GM23338 (cell line): ENCODE measurements around the gene MBD3L2. TPM values are rescaled to one million over a fixed set of nuclear protein-coding genes. Genes with fewer than 3 reads are reported as not detected.

Experiments used
- ATAC-seq: fragments of 200-7000 bp; cut with Tn5 transposase; 3 replicates; pipeline ENCODE4 v1.9.1; 2020
- DNase-seq: peaks from one replicate; pipeline ENCODE4 v3.0.0-alpha.2; 2015; ENCODE audit warnings: low spot score
- H2AFZ ChIP-seq: fragments of 200-600 bp; sonication (generic); 2 replicates; pipeline ENCODE4 v1.8.0; 2016; ENCODE audit warnings: antibody characterized with exemption, mild to moderate bottlenecking, moderate library complexity
- H3F3A ChIP-seq: fragments of 200-600 bp; sonication (generic); replicated peaks from 2 replicates; pipeline ENCODE4 v1.8.0; 2017; ENCODE audit warnings: antibody characterized with exemption, mixed run types, low read depth
- H3K27ac ChIP-seq: fragments of 200-600 bp; sonication (generic); 2 replicates; pipeline ENCODE4 v1.6.1; 2016; ENCODE audit warnings: low read depth
- H3K27me3 ChIP-seq: fragments of 200-600 bp; sonication (generic); 2 replicates; pipeline ENCODE4 v1.8.0; 2016; ENCODE audit warnings: mild to moderate bottlenecking, mixed run types, moderate library complexity; ENCODE audit not compliant: insufficient read depth
- H3K36me3 ChIP-seq: fragments of 200-600 bp; sonication (generic); 2 replicates; pipeline ENCODE4 v1.8.0; 2016; ENCODE audit warnings: mild to moderate bottlenecking; ENCODE audit not compliant: insufficient read depth
- H3K4me1 ChIP-seq: fragments of 200-600 bp; sonication (generic); 2 replicates; pipeline ENCODE4 v1.8.0; 2016; ENCODE audit warnings: mild to moderate bottlenecking, moderate library complexity; ENCODE audit not compliant: insufficient read depth
- H3K4me2 ChIP-seq: fragments of 200-600 bp; sonication (generic); 2 replicates; pipeline ENCODE4 v1.7.1; 2017; ENCODE audit warnings: mixed run types
- H3K4me3 ChIP-seq: fragments of 200-600 bp; sonication (generic); 2 replicates; pipeline ENCODE4 v1.6.1; 2016; ENCODE audit warnings: mixed run types
- H3K79me2 ChIP-seq: fragments of 200-600 bp; sonication (generic); replicated peaks from 2 replicates; pipeline ENCODE4 v1.8.0; 2017; ENCODE audit warnings: mild to moderate bottlenecking; ENCODE audit not compliant: insufficient read depth
- H3K9me2 ChIP-seq: fragments of 200-600 bp; sonication (generic); 2 replicates; pipeline ENCODE4 v1.8.0; 2017; ENCODE audit not compliant: insufficient read depth
- H4K20me1 ChIP-seq: fragments of 200-600 bp; sonication (generic); replicated peaks from 2 replicates; pipeline ENCODE4 v1.8.0; 2017; ENCODE audit warnings: mild to moderate bottlenecking; ENCODE audit not compliant: insufficient read depth
- H3K27ac Mint-ChIP-seq: 2 replicates; pipeline ENCODE4 v1.8.0; 2020; ENCODE audit warnings: inconsistent platforms, mild to moderate bottlenecking, moderate library complexity, mixed read lengths
- H3K27me3 Mint-ChIP-seq: 3 replicates; pipeline ENCODE4 v1.8.0; 2022; ENCODE audit warnings: low read depth, mild to moderate bottlenecking, moderate library complexity, mixed read lengths, inconsistent platforms; ENCODE audit not compliant: insufficient read depth, poor library complexity
- H3K36me3 Mint-ChIP-seq: 3 replicates; pipeline ENCODE4 v1.8.0; 2021; ENCODE audit warnings: low read depth, mild to moderate bottlenecking, inconsistent platforms, moderate library complexity, mixed read lengths
- H3K4me1 Mint-ChIP-seq: 3 replicates; pipeline ENCODE4 v1.8.0; 2020; ENCODE audit warnings: mild to moderate bottlenecking, inconsistent platforms, mixed read lengths
- H3K4me3 Mint-ChIP-seq: 3 replicates; pipeline ENCODE4 v1.8.0; 2021; ENCODE audit warnings: moderate library complexity, mild to moderate bottlenecking, inconsistent platforms, mixed read lengths
- H3K9me3 Mint-ChIP-seq: 3 replicates; pipeline ENCODE4 v1.8.0; 2020; ENCODE audit warnings: moderate library complexity, mild to moderate bottlenecking, inconsistent platforms, mixed read lengths
- CREB1 ChIP-seq: fragments of 250-450 bp; sonication (Bioruptor Pico); IDR thresholded peaks from 2 replicates; pipeline ENCODE4 v1.5.0; 2020; ENCODE audit warnings: low read depth, mild to moderate bottlenecking, moderate library complexity
- CTCF ChIP-seq, 2 experiments: fragments of 200-600 bp in 1 of 2; sonication (generic) in 1 of 2; conservative IDR thresholded peaks; 2 replicates each; pipeline versions ENCODE4 v1.5.1 to v1.6.1; 2016 to 2017; ENCODE audit warnings: antibody characterized with exemption in 2 of 2, low read depth in 2 of 2, mild to moderate bottlenecking in 2 of 2, moderate library complexity in 1 of 2
- ETS1 ChIP-seq: IDR thresholded peaks from 2 replicates; pipeline ENCODE4 v1.6.1; 2016; ENCODE audit warnings: antibody characterized with exemption
- EZH2 ChIP-seq: fragments of 200-600 bp; sonication (generic); IDR thresholded peaks from one replicate; pipeline ENCODE4 v1.8.0; 2017; ENCODE audit warnings: antibody characterized with exemption, mild to moderate bottlenecking, low read depth; ENCODE audit not compliant: unreplicated experiment
- EZH2phosphoT487 ChIP-seq: fragments of 200-600 bp; sonication (generic); IDR thresholded peaks from one replicate; pipeline ENCODE4 v1.8.1; 2018; ENCODE audit warnings: antibody characterized with exemption; ENCODE audit not compliant: unreplicated experiment
- JUNB ChIP-seq: IDR thresholded peaks from one replicate; pipeline ENCODE4 v1.6.1; 2016; ENCODE audit warnings: antibody characterized with exemption; ENCODE audit not compliant: unreplicated experiment
- NANOG ChIP-seq: IDR thresholded peaks from 2 replicates; pipeline ENCODE4 v1.6.1; 2016; ENCODE audit warnings: antibody characterized with exemption, borderline replicate concordance
- POLR2AphosphoS5 ChIP-seq: IDR thresholded peaks from 2 replicates; pipeline ENCODE4 v1.6.1; 2016; ENCODE audit warnings: antibody characterized with exemption, low read depth
- STAT1 ChIP-seq: IDR thresholded peaks from one replicate; pipeline ENCODE4 v1.6.1; 2016; ENCODE audit warnings: antibody characterized with exemption; ENCODE audit not compliant: unreplicated experiment
- ZNF114 ChIP-seq: fragments of 250-450 bp; sonication (Bioruptor Pico); IDR thresholded peaks from 2 replicates; pipeline ENCODE4 v1.5.0; 2020; ENCODE audit warnings: mild to moderate bottlenecking, moderate library complexity
- ZNF331 ChIP-seq: fragments of 250-450 bp; sonication (Bioruptor Pico); IDR thresholded peaks from 2 replicates; pipeline ENCODE4 v1.5.0; 2020; ENCODE audit warnings: low read depth, mild to moderate bottlenecking, moderate library complexity
- ZNF462 ChIP-seq: fragments of 250-450 bp; sonication (Bioruptor Pico); IDR thresholded peaks from 2 replicates; pipeline ENCODE4 v1.5.0; 2020; ENCODE audit warnings: mild to moderate bottlenecking, moderate library complexity
- polyA plus RNA-seq: library from polyadenylated mRNA; unstranded; fragments of >200 nt; fragmentation: Nextera tagmentation; extraction: Ambion mirVana; gene quantifications from 2 replicates; pipeline ENCODE4 v1.2.1, GENCODE V29; 2016
- total RNA-seq: library from RNA; depleted of rRNA; stranded (reverse); fragments of >200 nt; shearing (Covaris generic); gene quantifications from 2 replicates; pipeline ENCODE4 v1.2.3, GENCODE V29; 2014

Gene MBD3L2
- total and polyA plus RNA-seq, 2 experiments from 2014 or later, result not detected

- no peaks in the 10 kb centered on the region for H3F3A ChIP-seq
- Mint-ChIP-seq H3K4me1 (no peaks in the 10 kb centered on the region), H3K27me3 (peaks cover 9% of the 10 kb centered on the region), H3K36me3 (peaks cover 95% of the 10 kb centered on the region), H3K4me3 (no peak overlapping the region), H3K27ac (no peak overlapping the region), H3K9me3 (peaks cover 63% of the 10 kb centered on the region)
- ATAC-seq (no peak), DNase-seq (no peak)
- H2AFZ ChIP-seq, result no peak overlapping the region
- H3K79me2 ChIP-seq, result no peaks in the 10 kb centered on the region
- H3K27ac ChIP-seq, result no peak overlapping the region
- no peaks in the 10 kb centered on the region for H4K20me1 ChIP-seq
- no peak for TF ChIP-seq POLR2AphosphoS5
- TF ChIP-seq ZNF331 (CRISPR knock-in tag), result no peak
- no peak for TF ChIP-seq NANOG
- TF ChIP-seq EZH2, result no peak
- no peaks in the 10 kb centered on the region for H3K27me3 ChIP-seq
- no peak overlapping the region for H3K4me3 ChIP-seq
- no peaks in the 10 kb centered on the region for H3K4me1 ChIP-seq
- H3K36me3 ChIP-seq, result peaks cover 53% of the 10 kb centered on the region
- H3K9me2 ChIP-seq, result no peaks in the 10 kb centered on the region
- H3K4me2 ChIP-seq, result no peak overlapping the region
Measured at GRCh38 chr19:7076151-7076550, 27.0 kb downstream of the MBD3L2 start.

- H3K4me3 ChIP-seq, result no peak overlapping the region
- H3K9me2 ChIP-seq, result no peaks in the 10 kb centered on the region
- H3K79me2 ChIP-seq, result no peaks in the 10 kb centered on the region
- Mint-ChIP-seq H3K4me3 (no peak overlapping the region), H3K4me1 (no peaks in the 10 kb centered on the region), H3K27ac (no peak overlapping the region), H3K9me3 (peaks cover 79% of the 10 kb centered on the region), H3K27me3 (peaks cover 12% of the 10 kb centered on the region), H3K36me3 (peaks cover 98% of the 10 kb centered on the region)
- H3K27me3 ChIP-seq, result no peaks in the 10 kb centered on the region
- no peak overlapping the region for H3K27ac ChIP-seq
- no peak overlapping the region for H2AFZ ChIP-seq
- H3K4me1 ChIP-seq, result no peaks in the 10 kb centered on the region
- peaks cover 4% of the 10 kb centered on the region for H3F3A ChIP-seq
- H3K36me3 ChIP-seq, result peaks cover 69% of the 10 kb centered on the region
- ATAC-seq (no peak), DNase-seq (peak; percentile 5)
- no peaks in the 10 kb centered on the region for H4K20me1 ChIP-seq
- no peak overlapping the region for H3K4me2 ChIP-seq
- TF ChIP-seq CTCF (conservative IDR thresholded peaks at IDR 0.05; ENCODE audit: low read depth in 2 of 2), result no peak
- no peak for TF ChIP-seq JUNB
- no peak for TF ChIP-seq ZNF114 (CRISPR knock-in tag)
- TF ChIP-seq POLR2AphosphoS5, result no peak
- TF ChIP-seq ZNF331 (CRISPR knock-in tag), result no peak
- TF ChIP-seq STAT1, result no peak
- TF ChIP-seq NANOG, result no peak
- TF ChIP-seq EZH2, result no peak
- no peak for TF ChIP-seq ETS1
- no peak for TF ChIP-seq CREB1
- no peak for TF ChIP-seq ZNF462 (CRISPR knock-in tag)
- TF ChIP-seq EZH2phosphoT487, result no peak
Measured at GRCh38 chr19:7078008-7078407, 28.9 kb downstream of the MBD3L2 start.
